ENCODE measurements around the gene TMOD3. TPM values are rescaled to one million over a fixed set of nuclear protein-coding genes. Genes with fewer than 3 reads are reported as not detected.

Gene TMOD3
- polyA plus RNA-seq, 2 of the 4 experiments (the other 2 are of a cell fraction) = 57.5 to 111 TPM

DNA sequence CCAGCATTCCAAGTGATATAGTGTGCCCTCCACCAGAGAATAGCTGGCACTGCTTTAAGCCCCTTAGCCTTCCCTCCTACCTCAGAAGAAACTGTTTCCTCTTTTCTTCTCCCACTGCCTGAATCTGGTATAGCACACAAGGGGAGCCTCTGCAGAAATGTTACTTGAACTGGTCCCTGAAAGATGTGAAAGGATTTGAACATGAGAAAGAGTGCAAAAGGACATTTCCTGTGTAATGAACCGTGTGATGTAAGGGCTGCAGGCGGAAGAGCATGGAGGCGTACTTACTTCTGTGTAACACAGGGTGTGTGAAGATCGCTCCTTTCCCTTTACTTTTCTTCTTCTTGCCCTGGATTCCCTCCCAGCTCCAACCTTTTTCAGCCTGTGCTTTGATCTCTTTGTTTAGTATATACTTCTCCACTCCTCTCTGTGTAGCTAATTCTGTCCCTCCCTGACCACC lies 8.4 kb downstream of the TMOD3 start:
- POLR2A ChIA-PET = interaction anchor here (1.2 kb wide), 1 partner anchor 8 kb away, joined by 6 read pairs; the partner anchor contains the start of gene TMOD3
- TF ChIP-seq MAFK (IDR thresholded peaks at IDR 0.05; ENCODE audit: partially characterized antibody) (no peak), USF2 (IDR thresholded peaks at IDR 0.05) (peak; percentile 15; the same call in 1 of the 2 replicates)
- Histone ChIP-seq H3K4me2 (peak overlapping the region; percentile 64), H3K4me3 (no peak overlapping the region), H3K9me3 (no peaks in the 10 kb centered on the region), H3K27ac (peak overlapping the region; percentile 50 to 77), H3K4me1 (peaks cover 92% of the 10 kb centered on the region)
- CTCF ChIA-PET = interaction anchor here (0.6 to 1.5 kb wide), 4 partner anchors 36 to 68 kb away, joined by 3 to 10 read pairs (median 5); no protein-coding TSS in a partner anchor
- peak in 1 of 2 experiments; percentile 64 for DNase-seq (ENCODE audit: low read depth in 1 of 2, low spot score in 1 of 2)
- WGBS (ENCODE audit: missing lambda C conversion rate) = 15% methylated on average over 4 of the region's 4 CpGs
- peak; percentile 69 to 76 for ATAC-seq
- FAIRE-seq = no peak

DNA sequence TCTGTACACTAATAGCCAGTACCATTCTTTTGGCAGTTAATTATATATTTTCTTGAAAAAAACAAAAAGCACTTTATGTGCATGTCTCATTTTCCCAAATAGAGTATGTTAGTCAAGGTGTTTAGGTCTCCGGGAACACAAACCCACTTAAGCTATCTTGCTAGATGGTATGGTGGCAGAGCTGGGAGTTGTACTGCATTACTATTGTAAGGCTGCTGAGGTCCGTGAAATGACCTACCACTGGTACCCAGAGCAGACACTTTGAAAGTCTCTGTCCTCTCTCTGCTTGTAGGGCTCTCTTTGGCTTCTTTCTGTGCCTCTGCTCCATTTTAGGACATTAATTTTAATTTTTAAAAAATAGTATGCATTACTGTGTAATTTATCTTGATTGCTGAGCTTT lies 8.8 kb downstream of the TMOD3 start:
- H3K9me3 ChIP-seq = no peaks in the 10 kb centered on the region
- no peak for DNase-seq (ENCODE audit: low read depth in 1 of 2, low spot score in 1 of 2)
- no peak for FAIRE-seq
- CTCF ChIA-PET = interaction anchor here (1.0 to 1.5 kb wide), 5 partner anchors 36 to 79 kb away, joined by 3 to 10 read pairs (median 3); no protein-coding TSS in a partner anchor
- peak overlapping the region; percentile 64 for H3K4me2 ChIP-seq
- 53% methylated on average over 2 of the region's 2 CpGs for WGBS (ENCODE audit: missing lambda C conversion rate)
- H3K27ac ChIP-seq = peak overlapping the region; percentile 50 to 77
- POLR2A ChIA-PET = interaction anchor here (0.7 to 1.5 kb wide), 4 partner anchors 9 to 37 kb away, joined by 3 to 6 read pairs (median 4); partner anchors contain the start of gene TMOD3
- no peak for TF ChIP-seq POLR2AphosphoS2 (conservative IDR thresholded peaks at IDR 0.05; ENCODE audit: low read length)
- no peak for TF ChIP-seq RNF2 (IDR thresholded peaks at IDR 0.05; ENCODE audit: borderline replicate concordance, low read depth)
- TF ChIP-seq, protein P1, sequence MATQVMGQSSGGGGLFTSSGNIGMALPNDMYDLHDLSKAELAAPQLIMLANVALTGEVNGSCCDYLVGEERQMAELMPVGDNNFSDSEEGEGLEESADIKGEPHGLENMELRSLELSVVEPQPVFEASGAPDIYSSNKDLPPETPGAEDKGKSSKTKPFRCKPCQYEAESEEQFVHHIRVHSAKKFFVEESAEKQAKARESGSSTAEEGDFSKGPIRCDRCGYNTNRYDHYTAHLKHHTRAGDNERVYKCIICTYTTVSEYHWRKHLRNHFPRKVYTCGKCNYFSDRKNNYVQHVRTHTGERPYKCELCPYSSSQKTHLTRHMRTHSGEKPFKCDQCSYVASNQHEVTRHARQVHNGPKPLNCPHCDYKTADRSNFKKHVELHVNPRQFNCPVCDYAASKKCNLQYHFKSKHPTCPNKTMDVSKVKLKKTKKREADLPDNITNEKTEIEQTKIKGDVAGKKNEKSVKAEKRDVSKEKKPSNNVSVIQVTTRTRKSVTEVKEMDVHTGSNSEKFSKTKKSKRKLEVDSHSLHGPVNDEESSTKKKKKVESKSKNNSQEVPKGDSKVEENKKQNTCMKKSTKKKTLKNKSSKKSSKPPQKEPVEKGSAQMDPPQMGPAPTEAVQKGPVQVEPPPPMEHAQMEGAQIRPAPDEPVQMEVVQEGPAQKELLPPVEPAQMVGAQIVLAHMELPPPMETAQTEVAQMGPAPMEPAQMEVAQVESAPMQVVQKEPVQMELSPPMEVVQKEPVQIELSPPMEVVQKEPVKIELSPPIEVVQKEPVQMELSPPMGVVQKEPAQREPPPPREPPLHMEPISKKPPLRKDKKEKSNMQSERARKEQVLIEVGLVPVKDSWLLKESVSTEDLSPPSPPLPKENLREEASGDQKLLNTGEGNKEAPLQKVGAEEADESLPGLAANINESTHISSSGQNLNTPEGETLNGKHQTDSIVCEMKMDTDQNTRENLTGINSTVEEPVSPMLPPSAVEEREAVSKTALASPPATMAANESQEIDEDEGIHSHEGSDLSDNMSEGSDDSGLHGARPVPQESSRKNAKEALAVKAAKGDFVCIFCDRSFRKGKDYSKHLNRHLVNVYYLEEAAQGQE (IDR thresholded peaks at IDR 0.05) = no peak
- no peak for TF ChIP-seq EP300 (IDR thresholded peaks at IDR 0.05)
- no peak for TF ChIP-seq RARB (CRISPR knock-in tag; IDR thresholded peaks at IDR 0.05)
- no peak for TF ChIP-seq POLR2A (IDR thresholded peaks at IDR 0.05; ENCODE audit: low read length)
- no peak for TF ChIP-seq BHLHE40 (IDR thresholded peaks at IDR 0.05; ENCODE audit: low read depth, low read length)
- TF ChIP-seq GATA3 (IDR thresholded peaks at IDR 0.05; ENCODE audit: borderline replicate concordance) = no peak
- TF ChIP-seq HOXB5 (CRISPR knock-in tag; IDR thresholded peaks at IDR 0.05) = no peak
- TF ChIP-seq ZFP36 (IDR thresholded peaks at IDR 0.05; ENCODE audit: borderline replicate concordance, partially characterized antibody) = no peak
- no peak for TF ChIP-seq FOXS1 (CRISPR knock-in tag; IDR thresholded peaks at IDR 0.05)
- TF ChIP-seq KDM1A (IDR thresholded peaks at IDR 0.05; ENCODE audit: low read depth) = no peak
- H3K4me3 ChIP-seq = no peak overlapping the region
- peak; percentile 48 to 50; a peak in 5 of 6 replicates for ATAC-seq
- peaks cover 92% of the 10 kb centered on the region for H3K4me1 ChIP-seq

- Histone ChIP-seq H3K4me1 (peaks cover 92% of the 10 kb centered on the region), H3K27ac (no peak overlapping the region), H3K4me2 (peak overlapping the region; percentile 71; the same call in 2 of the 3 replicates), H3K9me3 (no peaks in the 10 kb centered on the region), H3K4me3 (no peak overlapping the region)
- ATAC-seq (no peak), FAIRE-seq (no peak), DNase-seq (ENCODE audit: low read depth in 1 of 2, low spot score in 1 of 2) (no peak)
- CTCF ChIA-PET = interaction anchor here (0.9 to 2.3 kb wide), 5 partner anchors 11 to 64 kb away, joined by 3 to 8 read pairs (median 5); partner anchors contain the start of gene TMOD3
- POLR2A ChIA-PET = no interaction called here
- WGBS (ENCODE audit: missing lambda C conversion rate) = 64% methylated on average over 4 of the region's 4 CpGs
- no peak for TF ChIP-seq HOXA7 (CRISPR knock-in tag; IDR thresholded peaks at IDR 0.05)
- TF ChIP-seq, protein P2, sequence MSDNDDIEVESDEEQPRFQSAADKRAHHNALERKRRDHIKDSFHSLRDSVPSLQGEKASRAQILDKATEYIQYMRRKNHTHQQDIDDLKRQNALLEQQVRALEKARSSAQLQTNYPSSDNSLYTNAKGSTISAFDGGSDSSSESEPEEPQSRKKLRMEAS (IDR thresholded peaks at IDR 0.05) = no peak
- no peak for TF ChIP-seq POLR2A (IDR thresholded peaks at IDR 0.05; ENCODE audit: low read length)
- no peak for TF ChIP-seq CHD2 (IDR thresholded peaks at IDR 0.05; ENCODE audit: low read length, partially characterized antibody)
- TF ChIP-seq CTCF (IDR thresholded peaks at IDR 0.05) = no peak
- no peak for TF ChIP-seq SREBF2 (IDR thresholded peaks at IDR 0.05)
Observed at GRCh38 chr15:51840692-51841091, 11.2 kb downstream of the TMOD3 start.
